HG02759 (cell line): ENCODE measurements around the gene KRT33A.
"Not testable (repeated sequence)": the region's sequence is repeated elsewhere in the genome, so short reads cannot be mapped to it uniquely, and the experiment has no call there.

Source experiments
- ATAC-seq: cut with Tn5 transposase; IDR thresholded peaks from one replicate; pipeline ENCODE4 v1.9.1; 2021; ENCODE audit warnings: mild to moderate bottlenecking, moderate library complexity; ENCODE audit not compliant: unreplicated experiment

KRT33A gene

DNA sequence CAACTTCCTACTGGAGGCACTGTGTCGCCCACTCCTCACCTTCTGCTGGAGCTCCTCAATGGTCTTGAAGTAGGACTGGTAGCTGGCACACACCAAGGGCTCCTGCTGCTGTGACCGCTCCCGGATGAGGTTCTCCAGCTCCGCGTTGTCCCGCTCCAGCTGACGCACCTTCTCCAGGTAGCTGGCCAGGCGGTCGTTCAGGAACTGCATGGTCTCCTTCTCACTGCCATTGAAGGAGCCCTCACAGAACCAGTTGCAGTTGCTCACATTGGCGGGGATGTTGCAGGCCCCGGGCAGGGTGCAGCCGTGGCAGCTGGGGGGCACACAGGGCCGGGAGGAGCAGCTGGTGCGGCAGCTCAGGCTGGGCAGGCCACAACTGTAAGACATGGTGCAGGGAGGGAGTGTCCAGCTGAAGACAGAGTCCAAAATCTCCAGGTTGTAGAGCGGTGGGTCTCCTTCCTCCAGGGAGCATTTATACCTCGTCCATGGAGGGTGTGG lies at the start of gene KRT33A:
Gene KRT33A (minus strand): TSS at position 448 of the 498 bp plus-strand sequence. CDS start 61 bp downstream, at position 387.
- ATAC-seq: not testable (repeated sequence)

DNA sequence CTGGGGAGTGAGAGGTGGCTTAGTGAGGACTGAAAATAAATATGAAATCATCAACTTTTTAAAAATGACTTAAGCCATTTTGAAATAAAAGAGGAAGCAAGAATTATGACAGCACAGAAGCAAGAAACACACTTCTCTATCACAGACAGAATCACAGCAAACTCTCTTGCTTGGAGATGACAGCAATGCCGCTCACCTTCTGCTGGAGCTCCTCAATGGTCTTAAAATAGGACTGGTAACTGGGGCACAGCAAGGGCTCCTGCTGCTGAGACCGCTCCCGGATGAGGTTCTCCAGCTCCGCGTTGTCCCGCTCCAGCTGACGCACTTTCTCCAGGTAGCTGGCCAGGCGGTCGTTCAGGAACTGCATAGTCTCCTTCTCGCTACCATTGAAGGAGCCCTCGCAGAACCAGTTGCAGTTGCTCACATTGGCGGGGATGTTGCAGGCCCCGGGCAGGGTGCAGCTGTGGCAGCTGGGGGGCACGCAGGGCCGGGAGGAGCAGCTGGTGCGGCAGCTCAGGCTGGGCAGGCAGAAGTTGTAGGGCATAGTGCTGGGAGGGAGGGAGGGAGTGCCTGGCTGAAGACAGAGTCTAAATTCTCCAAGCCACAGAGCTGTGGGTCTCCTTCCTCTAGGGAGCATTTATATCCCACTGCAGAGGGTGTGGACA lies 46.5 kb upstream of the KRT33A start, which contains the start of gene KRT31:
Gene KRT31 (minus strand): TSS at position 613 of the 665 bp plus-strand sequence. CDS start 69 bp downstream, at position 544.
- ATAC-seq: no peak

DNA sequence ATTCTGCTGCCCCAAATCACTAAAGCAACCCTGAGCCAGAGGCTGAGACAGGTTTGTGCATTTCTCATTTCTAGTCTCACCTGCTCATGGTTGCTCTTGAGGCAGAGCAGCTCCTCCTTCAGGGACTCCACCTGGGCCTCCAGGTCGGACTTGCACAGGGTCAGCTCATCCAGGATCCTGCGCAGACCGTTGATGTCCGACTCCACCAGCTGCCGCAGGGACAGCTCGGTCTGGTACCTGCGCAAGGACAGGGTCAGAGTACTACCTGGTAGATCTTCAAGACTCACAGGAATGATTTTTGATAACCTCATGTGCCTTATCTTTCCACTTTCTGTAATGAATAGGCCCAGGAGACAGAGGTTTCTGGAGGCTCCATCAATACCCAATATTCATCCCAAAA lies 45.7 kb upstream of the KRT33A start:
- ATAC-seq: no peak

DNA sequence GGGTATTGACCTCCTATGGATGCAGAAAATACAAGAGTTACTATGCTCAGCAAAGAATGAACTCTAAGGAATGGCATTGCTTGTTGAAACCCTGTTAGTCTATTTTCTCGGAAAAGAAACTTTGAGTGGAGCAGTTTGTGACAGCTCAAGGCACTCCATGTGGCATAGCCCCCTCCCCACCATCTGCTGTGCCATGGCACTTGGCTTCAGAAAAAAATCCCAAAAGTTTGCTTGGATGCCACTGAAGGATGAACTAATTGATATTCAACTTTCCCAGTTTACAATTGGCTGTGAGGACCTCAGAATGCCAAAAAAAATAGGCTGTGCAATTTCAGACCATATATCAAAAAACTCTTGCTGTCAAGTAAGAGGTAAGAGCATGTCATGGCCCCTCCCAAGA lies 45.0 kb upstream of the KRT33A start:
- no peak for ATAC-seq

DNA sequence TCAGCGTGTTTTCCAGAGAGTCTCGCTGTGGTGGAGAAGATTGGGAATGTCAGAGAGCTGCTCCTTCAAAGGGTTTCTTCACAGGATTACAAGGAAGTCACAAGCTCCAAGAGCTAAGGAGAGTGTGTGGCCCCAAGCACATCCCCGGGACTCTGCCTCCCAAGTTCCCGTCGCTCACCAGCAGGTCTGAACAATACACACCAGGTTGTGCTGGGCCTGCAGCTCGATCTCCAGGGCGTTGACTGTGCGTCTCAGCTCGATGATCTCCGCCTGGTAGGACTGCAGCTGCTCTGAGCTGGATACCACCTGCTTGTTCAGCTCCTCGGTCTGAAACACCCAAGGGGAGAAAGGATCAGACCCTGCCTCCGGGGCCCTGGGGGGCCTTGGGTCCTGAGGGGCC lies 44.4 kb upstream of the KRT33A start:
- not testable (repeated sequence) for ATAC-seq

DNA sequence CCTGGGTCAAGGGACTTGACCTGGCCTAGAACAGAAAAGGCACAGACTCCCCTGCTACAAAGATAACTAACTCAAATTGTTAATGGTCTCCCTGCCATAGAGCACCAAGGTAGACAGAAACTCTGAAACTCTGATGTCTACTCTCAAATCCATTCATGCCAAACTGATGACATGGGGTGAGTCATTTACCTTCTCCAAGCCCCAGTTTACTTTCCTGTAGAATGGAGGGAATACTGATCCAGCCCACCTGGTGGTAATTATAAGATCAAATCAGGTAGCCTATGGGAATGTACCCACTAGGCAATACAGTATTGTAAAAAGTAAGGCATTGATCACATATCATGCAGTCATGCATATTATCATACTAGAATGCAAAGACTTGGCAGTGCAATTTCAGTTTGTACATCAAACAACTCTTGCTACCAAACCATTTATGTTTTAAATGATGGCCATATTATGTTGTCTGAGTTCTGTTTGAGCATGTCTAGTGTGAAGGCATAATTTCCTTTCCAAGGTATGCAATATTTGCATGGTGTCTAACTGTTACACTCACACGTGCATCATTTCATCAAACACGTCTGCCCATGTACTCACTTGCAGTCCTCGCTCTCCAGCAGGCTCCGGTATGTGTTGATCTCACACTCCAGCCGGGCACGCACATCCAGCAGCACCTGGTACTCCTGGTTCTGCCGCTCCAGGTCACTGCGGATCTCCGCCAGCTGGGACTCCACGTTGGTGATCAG lies 43.8 kb upstream of the KRT33A start:
- ATAC-seq: no peak

DNA sequence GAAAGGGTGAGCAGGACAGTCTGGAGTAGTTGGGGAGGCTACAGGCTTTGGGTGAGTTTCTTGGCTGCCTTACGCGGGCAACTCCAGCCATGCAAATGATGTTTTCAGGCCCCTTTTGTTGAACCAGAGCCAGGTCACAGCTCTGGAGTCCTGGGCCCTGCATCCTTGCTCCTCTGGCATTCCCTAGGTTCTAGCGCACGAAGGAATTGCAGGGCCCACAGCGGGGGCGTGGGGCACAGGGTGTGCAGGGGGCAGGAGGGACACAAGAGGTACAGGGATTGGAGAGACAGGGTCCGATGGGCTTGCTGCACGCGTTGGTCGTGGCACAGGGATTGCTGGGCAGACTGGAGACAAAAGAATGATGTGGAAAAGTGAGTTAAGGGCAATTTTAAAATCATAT lies 43.2 kb upstream of the KRT33A start:
- no peak for ATAC-seq

DNA sequence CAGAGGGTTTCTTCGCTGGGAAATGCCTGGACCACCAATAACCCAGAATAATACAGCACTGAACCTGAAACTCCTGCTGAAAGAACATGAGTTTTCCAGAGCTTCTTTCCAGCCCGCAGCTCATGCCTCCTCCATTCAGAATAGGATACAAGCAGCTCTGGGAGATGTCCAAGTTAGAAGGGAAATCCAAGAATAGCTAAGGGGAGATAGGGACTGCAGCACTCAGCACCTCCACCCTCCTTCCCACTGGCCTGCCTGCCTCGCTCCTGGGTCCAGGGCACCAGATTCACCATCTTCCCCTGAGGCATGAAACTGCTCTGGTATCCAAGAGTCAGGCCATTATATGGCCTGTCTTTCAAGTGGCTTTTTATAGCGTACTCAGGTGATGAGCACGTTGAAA lies 42.7 kb upstream of the KRT33A start:
- ATAC-seq: no peak

DNA sequence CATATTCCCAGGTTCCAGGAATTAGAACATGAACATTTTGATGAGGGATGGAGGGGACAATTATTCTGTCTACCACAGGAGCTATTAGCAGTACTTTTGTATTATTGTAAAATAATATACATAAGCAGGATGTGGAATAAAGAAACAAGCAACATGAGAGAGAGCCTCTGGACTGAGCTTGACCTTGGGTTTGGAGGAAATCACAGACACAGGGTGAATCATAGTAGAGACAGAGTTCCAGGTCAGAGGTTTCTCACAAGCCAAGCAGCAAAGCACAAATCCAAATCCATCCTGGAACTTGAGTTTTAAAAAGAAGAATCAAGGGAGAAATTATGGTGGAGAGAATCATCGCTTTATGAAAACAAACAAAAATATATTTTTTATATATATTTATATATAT lies 41.6 kb upstream of the KRT33A start:
- ATAC-seq: no peak

DNA sequence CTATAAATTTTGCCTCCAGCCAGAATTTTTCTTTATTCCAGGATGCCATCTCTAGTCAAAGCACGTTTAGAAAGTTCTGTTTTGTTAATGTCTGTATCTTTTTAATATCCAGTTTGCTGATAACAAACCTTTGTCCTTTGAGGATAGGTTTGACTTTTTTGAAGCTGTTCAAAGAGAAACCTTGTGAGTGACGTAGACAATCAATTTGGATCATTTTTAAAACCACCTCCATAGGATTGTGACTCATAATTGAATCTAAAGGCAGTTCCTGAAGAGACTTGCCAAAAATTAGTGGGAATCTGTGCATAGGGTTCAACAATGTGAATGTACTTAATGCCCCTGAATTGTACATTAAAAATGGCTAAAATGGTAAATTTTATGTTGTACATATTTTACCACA lies 40.9 kb upstream of the KRT33A start:
- ATAC-seq: no peak

DNA sequence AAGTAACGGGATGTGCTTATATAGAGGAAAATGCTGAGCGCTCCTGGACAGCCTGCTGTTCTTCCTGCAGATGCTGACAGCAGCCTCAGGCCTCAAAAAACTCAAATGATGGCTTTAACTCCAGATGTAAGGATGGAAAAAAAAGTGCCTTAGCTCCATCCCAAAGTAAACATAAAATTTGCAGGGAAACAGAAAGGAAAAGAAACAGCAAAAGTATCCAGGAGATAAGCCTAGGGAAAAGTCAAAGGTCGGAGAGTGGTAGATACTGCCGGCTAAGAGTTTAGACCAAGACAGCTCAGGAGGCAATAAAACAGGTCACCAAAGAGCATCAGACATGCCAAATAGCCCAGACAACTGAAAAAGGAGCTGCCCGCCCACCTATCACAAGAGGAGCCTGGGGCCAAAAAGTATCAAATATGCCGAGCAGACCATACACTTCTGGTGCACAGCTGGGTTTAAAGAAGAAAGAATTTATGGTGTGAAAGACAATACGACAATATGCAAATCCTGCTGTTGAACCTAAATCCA lies 39.8 kb upstream of the KRT33A start:
- no peak for ATAC-seq

DNA sequence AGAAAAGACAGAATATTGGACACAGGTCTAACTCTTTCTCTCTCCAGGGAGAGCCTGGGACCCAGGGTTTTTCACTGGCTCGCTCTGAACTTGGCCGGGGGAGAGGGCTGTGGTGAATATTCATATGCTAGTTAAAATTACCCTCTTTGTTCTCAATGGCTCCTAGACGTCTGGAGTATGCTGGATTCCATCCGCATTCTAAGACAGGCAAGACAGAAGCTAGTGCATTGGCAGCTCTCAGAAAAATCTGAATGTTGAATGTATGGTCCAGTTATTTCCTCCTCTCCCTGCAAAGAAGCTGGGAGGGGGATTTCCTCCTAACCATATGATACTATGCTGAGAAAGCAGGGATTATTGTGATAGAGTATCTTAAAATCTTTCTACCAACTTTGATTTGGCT lies 37.0 kb upstream of the KRT33A start:
- no peak for ATAC-seq

DNA sequence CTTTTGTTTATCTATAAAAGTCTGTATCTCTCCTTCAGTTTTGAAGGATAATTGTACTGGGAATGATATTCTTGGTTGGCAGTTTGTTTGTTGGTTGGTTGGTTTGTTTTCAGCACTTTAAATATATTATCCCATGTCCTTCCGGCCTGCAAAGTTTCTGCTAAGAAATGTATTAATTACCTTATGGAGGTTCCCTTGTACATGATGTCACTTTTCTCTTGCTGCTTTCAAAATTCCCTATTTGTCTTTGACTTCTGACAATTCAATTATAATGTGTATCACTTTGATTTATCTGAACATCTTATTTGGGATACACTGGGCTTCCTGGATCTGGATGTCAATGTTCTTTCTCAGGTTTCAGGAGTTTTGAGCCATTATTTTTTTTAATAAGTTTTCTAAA lies 35.6 kb upstream of the KRT33A start:
- ATAC-seq: no peak

DNA sequence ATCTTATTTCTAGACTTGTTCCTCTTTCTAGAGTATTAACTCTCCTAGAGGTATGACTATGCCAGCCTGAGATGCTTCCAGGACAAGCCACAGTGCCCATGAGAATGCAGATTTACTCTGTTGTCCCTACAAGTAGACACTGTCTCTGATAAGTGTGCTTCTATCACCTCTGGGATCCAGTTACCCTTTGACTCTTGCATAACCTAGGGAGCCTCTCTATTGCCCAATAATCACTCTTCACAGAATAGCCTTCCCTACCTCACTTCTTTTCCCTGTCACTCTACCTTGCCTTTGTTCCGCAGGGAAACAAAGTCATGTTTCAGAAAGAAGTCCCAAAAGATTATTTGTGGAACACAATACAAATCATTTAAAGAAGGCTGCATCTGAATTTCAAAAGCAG lies 33.1 kb upstream of the KRT33A start:
- no peak for ATAC-seq

DNA sequence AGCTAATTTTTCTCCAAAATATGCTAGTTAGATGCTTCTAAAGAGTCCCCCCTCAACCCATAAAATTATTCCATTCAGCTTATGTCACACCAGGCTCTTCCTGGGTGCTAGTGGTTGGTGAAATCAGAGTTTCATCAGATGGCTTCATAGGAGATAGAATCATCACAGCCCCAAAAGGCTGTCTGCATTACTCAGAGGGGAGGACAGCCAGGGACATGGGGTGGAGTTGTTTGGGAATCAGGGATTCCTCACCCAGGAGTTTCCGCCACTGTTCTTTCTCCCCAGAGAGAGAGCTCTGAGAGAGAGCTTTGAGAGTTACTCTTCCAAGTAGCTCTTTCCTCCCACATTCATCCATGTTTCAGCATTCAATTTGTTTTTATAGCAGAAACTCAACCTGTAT lies 31.8 kb upstream of the KRT33A start:
- ATAC-seq: no peak

DNA sequence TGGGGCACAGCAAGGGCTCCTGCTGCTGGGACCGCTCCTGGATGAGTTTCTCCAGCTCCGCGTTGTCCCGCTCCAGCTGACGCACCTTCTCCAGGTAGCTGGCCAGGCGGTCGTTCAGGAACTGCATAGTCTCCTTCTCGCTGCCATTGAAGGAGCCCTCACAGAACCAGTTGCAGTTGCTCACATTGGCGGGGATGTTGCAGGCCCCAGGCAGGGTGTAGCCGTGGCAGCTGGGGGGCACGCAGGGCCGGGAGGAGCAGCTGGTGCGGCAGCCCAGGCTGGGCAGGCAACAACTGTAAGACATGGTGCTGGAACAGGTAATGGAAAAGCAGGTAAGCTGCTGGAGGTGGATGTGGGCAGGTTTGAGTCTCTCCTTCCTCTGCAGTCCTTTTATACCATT lies 31.3 kb upstream of the KRT33A start, which contains the start of gene KRT34:
Gene KRT34 (minus strand): TSS at position 364 of the 400 bp plus-strand sequence. CDS start 60 bp downstream, at position 304.
- ATAC-seq: not testable (repeated sequence)

DNA sequence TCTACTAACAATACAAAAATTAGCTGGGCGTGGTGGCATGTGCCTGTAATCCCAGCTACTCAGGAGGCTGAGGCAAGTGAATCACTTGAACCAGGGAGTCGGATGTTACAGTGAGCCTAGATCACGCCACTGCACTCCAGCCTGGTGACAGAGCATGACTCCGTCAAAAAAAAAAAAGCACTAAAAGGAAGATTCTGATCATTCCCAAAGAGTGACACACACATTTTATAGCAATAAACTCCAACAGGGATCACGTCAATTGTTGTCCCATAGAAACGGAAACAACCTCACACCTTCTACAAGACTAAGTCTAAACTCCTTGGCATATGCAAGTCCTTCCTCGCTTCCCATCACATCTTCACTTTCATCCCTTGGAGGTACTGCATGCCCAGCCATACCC lies 29.5 kb upstream of the KRT33A start:
- not testable (repeated sequence) for ATAC-seq

DNA sequence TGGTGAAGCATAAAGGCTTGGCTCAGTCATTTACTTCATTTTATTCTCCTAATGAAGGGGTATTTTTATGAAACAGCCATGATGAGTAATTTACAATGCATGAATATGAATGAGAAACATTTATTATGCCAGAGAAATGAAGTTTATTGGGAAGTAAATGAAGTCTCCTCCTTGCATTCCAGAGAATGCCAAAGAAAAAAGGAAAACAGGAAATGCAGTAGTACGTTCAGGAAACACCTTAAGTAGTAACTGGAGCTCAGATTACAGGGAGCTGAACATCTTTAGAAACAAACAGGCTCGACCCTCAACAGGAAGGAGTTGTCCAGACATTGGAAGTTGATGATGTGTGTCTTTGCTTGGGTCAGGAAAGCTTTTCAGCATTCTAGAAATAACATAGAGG lies 26.9 kb upstream of the KRT33A start:
- ATAC-seq: no peak

DNA sequence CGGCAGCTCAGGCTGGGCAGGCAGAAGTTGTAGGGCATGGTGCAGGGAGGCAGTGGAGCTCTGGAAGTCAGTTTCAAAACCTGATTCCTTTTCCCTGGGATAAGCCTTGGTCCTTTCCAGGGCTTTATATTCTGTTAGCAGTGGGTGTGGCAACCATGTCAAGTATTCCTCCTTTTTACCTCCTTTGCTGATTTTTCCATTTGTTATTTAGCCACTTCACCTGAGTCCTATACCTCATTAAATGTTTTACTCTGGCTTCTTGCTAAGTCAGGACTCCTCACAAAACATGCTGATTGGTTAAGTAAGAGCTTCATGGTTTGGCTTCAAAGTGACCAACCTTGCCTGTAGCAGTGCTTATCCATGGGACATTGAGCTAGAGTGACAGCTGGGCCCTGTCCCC lies 19.1 kb upstream of the KRT33A start, which contains the start of gene KRT33B:
Gene KRT33B (minus strand): TSS at position 101 of the 400 bp plus-strand sequence. CDS start 63 bp downstream, at position 38.
- no peak for ATAC-seq

DNA sequence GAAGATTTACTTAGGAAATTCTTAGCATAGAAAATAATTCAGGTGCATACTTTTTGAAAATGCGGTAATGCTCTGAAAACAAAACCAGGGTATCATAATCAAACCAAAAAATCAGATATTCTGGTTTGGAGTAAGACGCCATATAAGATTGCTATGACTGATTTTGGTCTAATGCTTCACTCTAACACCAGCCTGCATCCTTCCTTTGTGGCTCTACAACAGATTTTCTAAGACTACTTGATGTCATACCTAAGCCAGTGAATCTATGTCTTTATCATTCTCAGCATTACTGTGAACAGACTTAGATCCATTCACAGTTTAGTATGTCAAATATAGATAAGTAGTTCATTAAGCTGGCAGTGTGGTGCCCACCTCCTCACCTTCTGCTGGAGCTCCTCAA lies 18.4 kb upstream of the KRT33A start:
- ATAC-seq: no peak

DNA sequence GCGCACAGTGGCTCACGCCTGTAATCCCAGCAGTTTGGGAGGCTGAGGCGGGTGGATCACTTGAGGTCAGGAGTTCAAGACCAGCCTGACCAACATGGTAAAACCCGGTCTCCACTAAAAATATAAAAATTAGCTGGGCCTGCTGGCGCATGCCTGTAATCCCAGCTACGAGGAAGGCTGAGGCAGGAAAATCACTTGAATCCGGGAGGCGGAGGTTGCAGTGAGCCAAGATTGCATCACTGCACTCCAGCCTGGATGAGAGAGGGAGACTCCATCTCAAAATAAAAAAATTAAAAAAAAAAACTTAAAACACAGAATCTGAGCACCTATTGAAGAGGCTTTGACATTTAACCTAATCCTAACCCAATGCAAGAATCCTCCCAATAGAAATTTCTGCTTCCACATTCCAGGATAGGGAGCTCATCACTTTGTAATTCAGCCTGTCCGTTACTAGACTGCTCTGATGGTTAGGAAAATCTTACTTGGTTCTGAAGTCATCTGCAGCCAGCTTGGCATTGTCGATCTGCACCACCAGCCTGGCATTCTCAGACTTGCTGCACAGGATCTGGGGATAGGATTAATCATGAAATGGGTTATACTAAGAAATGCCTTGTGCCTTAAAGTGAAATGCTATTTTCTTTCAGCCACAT lies 16.9 kb upstream of the KRT33A start:
- no peak for ATAC-seq
